Astrocyte (in vitro differentiated cells and primary cell): ENCODE results near the gene ELF1. TPM values are rescaled to one million over a fixed set of nuclear protein-coding genes. Genes with fewer than 3 reads are reported as not detected.

Experiments used
- DNase-seq: peaks from one replicate; pipeline ENCODE4 v3.0.0-alpha.2; 2010; ENCODE audit warnings: low read depth
- FAIRE-seq: peaks from 2 replicates; lab custom pipeline; 2011; peaks lifted over from hg19 to GRCh38; lab: Jason Lieb, UNC
- H2AFZ ChIP-seq: 2 replicates; pipeline ENCODE4 v1.6.0; 2012; ENCODE audit warnings: low read depth, low read length, inconsistent platforms
- H3K27ac ChIP-seq: 2 replicates; pipeline ENCODE4 v1.5.1; 2011; ENCODE audit warnings: low read depth, low read length, inconsistent platforms
- H3K27me3 ChIP-seq: 2 replicates; pipeline ENCODE4 v1.6.0; 2011; ENCODE audit warnings: low read length, inconsistent platforms; ENCODE audit not compliant: insufficient read depth
- H3K36me3 ChIP-seq: 2 replicates; pipeline ENCODE4 v1.5.1; 2011; ENCODE audit warnings: low read length, inconsistent platforms; ENCODE audit not compliant: insufficient read depth
- H3K4me1 ChIP-seq: 2 replicates; pipeline ENCODE4 v1.5.1; 2011; ENCODE audit warnings: low read length, inconsistent platforms; ENCODE audit not compliant: insufficient read depth
- H3K4me2 ChIP-seq: 2 replicates; pipeline ENCODE4 v1.6.0; 2012; ENCODE audit warnings: low read length, inconsistent platforms
- H3K4me3 ChIP-seq: 2 replicates; pipeline ENCODE4 v1.5.1; 2011; ENCODE audit warnings: low read depth, mild to moderate bottlenecking, low read length, inconsistent platforms; ENCODE audit not compliant: insufficient read depth
- H3K79me2 ChIP-seq: 2 replicates; pipeline ENCODE4 v1.6.0; 2012; ENCODE audit warnings: mild to moderate bottlenecking, low read length, inconsistent platforms; ENCODE audit not compliant: insufficient read depth
- H3K9ac ChIP-seq: 2 replicates; pipeline ENCODE4 v1.6.0; 2012; ENCODE audit warnings: mild to moderate bottlenecking, low read length, inconsistent platforms
- H3K9me3 ChIP-seq: 2 replicates; pipeline ENCODE4 v1.5.1; 2012; ENCODE audit warnings: low read depth, mild to moderate bottlenecking, low read length, inconsistent platforms; ENCODE audit not compliant: insufficient read depth
- H4K20me1 ChIP-seq: 2 replicates; pipeline ENCODE4 v1.6.0; 2012; ENCODE audit warnings: low read length, inconsistent platforms; ENCODE audit not compliant: insufficient read depth
- H3K27ac Mint-ChIP-seq: one replicate; pipeline ENCODE4 v1.8.0; 2021; ENCODE audit warnings: mild to moderate bottlenecking, mixed read lengths; ENCODE audit not compliant: unreplicated experiment
- H3K27me3 Mint-ChIP-seq: one replicate; pipeline ENCODE4 v1.8.0; 2021; ENCODE audit warnings: low read depth, mixed read lengths; ENCODE audit not compliant: unreplicated experiment
- H3K36me3 Mint-ChIP-seq: one replicate; pipeline ENCODE4 v1.8.0; 2021; ENCODE audit warnings: low read depth, mixed read lengths; ENCODE audit not compliant: unreplicated experiment
- H3K4me1 Mint-ChIP-seq: one replicate; pipeline ENCODE4 v1.8.0; 2021; ENCODE audit warnings: low read depth, mixed read lengths; ENCODE audit not compliant: unreplicated experiment
- H3K4me3 Mint-ChIP-seq: one replicate; pipeline ENCODE4 v1.8.0; 2021; ENCODE audit warnings: mild to moderate bottlenecking, moderate library complexity, mixed read lengths; ENCODE audit not compliant: unreplicated experiment
- H3K9me3 Mint-ChIP-seq: one replicate; pipeline ENCODE4 v1.8.0; 2021; ENCODE audit warnings: mild to moderate bottlenecking, mixed read lengths; ENCODE audit not compliant: unreplicated experiment
- CTCF ChIP-seq: IDR thresholded peaks from 2 replicates; pipeline ENCODE4 v1.5.1; 2011; ENCODE audit warnings: low read depth, mild to moderate bottlenecking, inconsistent platforms, low read length, moderate library complexity; ENCODE audit not compliant: insufficient read depth
- EZH2 ChIP-seq: IDR thresholded peaks from 2 replicates; pipeline ENCODE4 v1.6.1; 2012; ENCODE audit warnings: mild to moderate bottlenecking, low read length, inconsistent platforms; ENCODE audit not compliant: insufficient read depth
- total RNA-seq: library from RNA; stranded (reverse); gene quantifications from 2 replicates; pipeline ENCODE4 v1.2.1, GENCODE V29; 2021

The ELF1 gene
- total RNA-seq, 1 donor from 2014 or later = 75.1 TPM

GRCh38 chr13:40974460-40975407 lies 44.4 kb downstream of the ELF1 start:
- DNase-seq = peak; percentile 40
- no peaks in the 10 kb centered on the region for H3K27me3 ChIP-seq
- peaks cover 2% of the 10 kb centered on the region for H3K36me3 Mint-ChIP-seq
- H3K4me3 Mint-ChIP-seq = no peak overlapping the region
- no peaks in the 10 kb centered on the region for H3K9me3 ChIP-seq
- H3K27me3 Mint-ChIP-seq = no peaks in the 10 kb centered on the region
- no peak overlapping the region for H3K27ac ChIP-seq
- no peak for FAIRE-seq
- no peak overlapping the region for H3K4me3 ChIP-seq
- no peak overlapping the region for H3K4me2 ChIP-seq
- no peak overlapping the region for H2AFZ ChIP-seq
- H3K9ac ChIP-seq = no peak overlapping the region
- H3K9me3 Mint-ChIP-seq = no peaks in the 10 kb centered on the region
- peak overlapping the region; percentile 35 for H3K27ac Mint-ChIP-seq
- TF ChIP-seq CTCF (no peak), EZH2 (no peak)
- peaks cover 30% of the 10 kb centered on the region for H3K4me1 Mint-ChIP-seq
- H4K20me1 ChIP-seq = peaks cover 50% of the 10 kb centered on the region
- no peaks in the 10 kb centered on the region for H3K36me3 ChIP-seq
- H3K4me1 ChIP-seq = no peaks in the 10 kb centered on the region
- H3K79me2 ChIP-seq = peaks cover 15% of the 10 kb centered on the region

- Mint-ChIP-seq H3K27me3 (no peaks in the 10 kb centered on the region), H3K27ac (no peak overlapping the region), H3K4me1 (peaks cover 34% of the 10 kb centered on the region), H3K9me3 (no peaks in the 10 kb centered on the region), H3K36me3 (peaks cover 2% of the 10 kb centered on the region), H3K4me3 (no peak overlapping the region)
- peaks cover 15% of the 10 kb centered on the region for H3K79me2 ChIP-seq
- no peak for DNase-seq
- no peaks in the 10 kb centered on the region for H3K27me3 ChIP-seq
- no peaks in the 10 kb centered on the region for H3K36me3 ChIP-seq
- no peak overlapping the region for H2AFZ ChIP-seq
- H3K4me1 ChIP-seq = no peaks in the 10 kb centered on the region
- FAIRE-seq = no peak
- no peak overlapping the region for H3K4me2 ChIP-seq
- H3K9me3 ChIP-seq = no peaks in the 10 kb centered on the region
- H4K20me1 ChIP-seq = peaks cover 46% of the 10 kb centered on the region
- TF ChIP-seq CTCF (no peak), EZH2 (no peak)
- H3K4me3 ChIP-seq = no peak overlapping the region
- no peak overlapping the region for H3K27ac ChIP-seq
- no peak overlapping the region for H3K9ac ChIP-seq
These were observed 45.7 kb downstream of the ELF1 start for GRCh38 chr13:40973409-40973808.

GRCh38 chr13:40971321-40971720 lies 47.8 kb downstream of the ELF1 start:
- Histone ChIP-seq H3K36me3 (no peaks in the 10 kb centered on the region), H3K4me1 (no peaks in the 10 kb centered on the region), H3K4me3 (no peak overlapping the region), H2AFZ (no peak overlapping the region), H3K79me2 (peaks cover 28% of the 10 kb centered on the region), H3K27ac (no peak overlapping the region), H3K9ac (no peak overlapping the region), H3K9me3 (no peaks in the 10 kb centered on the region), H3K27me3 (no peaks in the 10 kb centered on the region), H3K4me2 (no peak overlapping the region), H4K20me1 (peaks cover 51% of the 10 kb centered on the region)
- Mint-ChIP-seq H3K27ac (no peak overlapping the region), H3K36me3 (peaks cover 2% of the 10 kb centered on the region), H3K27me3 (no peaks in the 10 kb centered on the region), H3K4me1 (peaks cover 36% of the 10 kb centered on the region), H3K9me3 (no peaks in the 10 kb centered on the region), H3K4me3 (no peak overlapping the region)
- DNase-seq (no peak), FAIRE-seq (no peak)
- TF ChIP-seq CTCF (no peak), EZH2 (no peak)
